GM23338 (cell line): ENCODE data around the gene IGSF8. TPM values are rescaled to one million over a fixed set of nuclear protein-coding genes. Genes with fewer than 3 reads are reported as not detected.

ENCODE experiments used
- ATAC-seq: fragments of 200-7000 bp; cut with Tn5 transposase; 3 replicates; pipeline ENCODE4 v1.9.1; 2020
- DNase-seq: peaks from one replicate; pipeline ENCODE4 v3.0.0-alpha.2; 2015; ENCODE audit warnings: low spot score
- H2AFZ ChIP-seq: fragments of 200-600 bp; sonication (generic); 2 replicates; pipeline ENCODE4 v1.8.0; 2016; ENCODE audit warnings: antibody characterized with exemption, mild to moderate bottlenecking, moderate library complexity
- H3F3A ChIP-seq: fragments of 200-600 bp; sonication (generic); replicated peaks from 2 replicates; pipeline ENCODE4 v1.8.0; 2017; ENCODE audit warnings: antibody characterized with exemption, mixed run types, low read depth
- H3K27ac ChIP-seq: fragments of 200-600 bp; sonication (generic); 2 replicates; pipeline ENCODE4 v1.6.1; 2016; ENCODE audit warnings: low read depth
- H3K27me3 ChIP-seq: fragments of 200-600 bp; sonication (generic); 2 replicates; pipeline ENCODE4 v1.8.0; 2016; ENCODE audit warnings: mild to moderate bottlenecking, mixed run types, moderate library complexity; ENCODE audit not compliant: insufficient read depth
- H3K36me3 ChIP-seq: fragments of 200-600 bp; sonication (generic); 2 replicates; pipeline ENCODE4 v1.8.0; 2016; ENCODE audit warnings: mild to moderate bottlenecking; ENCODE audit not compliant: insufficient read depth
- H3K4me1 ChIP-seq: fragments of 200-600 bp; sonication (generic); 2 replicates; pipeline ENCODE4 v1.8.0; 2016; ENCODE audit warnings: mild to moderate bottlenecking, moderate library complexity; ENCODE audit not compliant: insufficient read depth
- H3K4me2 ChIP-seq: fragments of 200-600 bp; sonication (generic); 2 replicates; pipeline ENCODE4 v1.7.1; 2017; ENCODE audit warnings: mixed run types
- H3K4me3 ChIP-seq: fragments of 200-600 bp; sonication (generic); 2 replicates; pipeline ENCODE4 v1.6.1; 2016; ENCODE audit warnings: mixed run types
- H3K79me2 ChIP-seq: fragments of 200-600 bp; sonication (generic); replicated peaks from 2 replicates; pipeline ENCODE4 v1.8.0; 2017; ENCODE audit warnings: mild to moderate bottlenecking; ENCODE audit not compliant: insufficient read depth
- H3K9me2 ChIP-seq: fragments of 200-600 bp; sonication (generic); 2 replicates; pipeline ENCODE4 v1.8.0; 2017; ENCODE audit not compliant: insufficient read depth
- H4K20me1 ChIP-seq: fragments of 200-600 bp; sonication (generic); replicated peaks from 2 replicates; pipeline ENCODE4 v1.8.0; 2017; ENCODE audit warnings: mild to moderate bottlenecking; ENCODE audit not compliant: insufficient read depth
- H3K27ac Mint-ChIP-seq: 2 replicates; pipeline ENCODE4 v1.8.0; 2020; ENCODE audit warnings: inconsistent platforms, mild to moderate bottlenecking, moderate library complexity, mixed read lengths
- H3K27me3 Mint-ChIP-seq: 3 replicates; pipeline ENCODE4 v1.8.0; 2022; ENCODE audit warnings: low read depth, mild to moderate bottlenecking, moderate library complexity, mixed read lengths, inconsistent platforms; ENCODE audit not compliant: insufficient read depth, poor library complexity
- H3K36me3 Mint-ChIP-seq: 3 replicates; pipeline ENCODE4 v1.8.0; 2021; ENCODE audit warnings: low read depth, mild to moderate bottlenecking, inconsistent platforms, moderate library complexity, mixed read lengths
- H3K4me1 Mint-ChIP-seq: 3 replicates; pipeline ENCODE4 v1.8.0; 2020; ENCODE audit warnings: mild to moderate bottlenecking, inconsistent platforms, mixed read lengths
- H3K4me3 Mint-ChIP-seq: 3 replicates; pipeline ENCODE4 v1.8.0; 2021; ENCODE audit warnings: moderate library complexity, mild to moderate bottlenecking, inconsistent platforms, mixed read lengths
- H3K9me3 Mint-ChIP-seq: 3 replicates; pipeline ENCODE4 v1.8.0; 2020; ENCODE audit warnings: moderate library complexity, mild to moderate bottlenecking, inconsistent platforms, mixed read lengths
- POLR2AphosphoS5 ChIP-seq: IDR thresholded peaks from 2 replicates; pipeline ENCODE4 v1.6.1; 2016; ENCODE audit warnings: antibody characterized with exemption, low read depth
- polyA plus RNA-seq: library from polyadenylated mRNA; unstranded; fragments of >200 nt; fragmentation: Nextera tagmentation; extraction: Ambion mirVana; gene quantifications from 2 replicates; pipeline ENCODE4 v1.2.1, GENCODE V29; 2016
- total RNA-seq: library from RNA; depleted of rRNA; stranded (reverse); fragments of >200 nt; shearing (Covaris generic); gene quantifications from 2 replicates; pipeline ENCODE4 v1.2.3, GENCODE V29; 2014
- TF ChIP-seq, protein P1 (sequence below): fragments of 250-450 bp; sonication (Bioruptor Pico); IDR thresholded peaks from 2 replicates; pipeline ENCODE4 v1.5.0; 2020; ENCODE audit warnings: mild to moderate bottlenecking, moderate library complexity
- TF ChIP-seq, protein P2 (sequence below): IDR thresholded peaks from 2 replicates; pipeline ENCODE4 v1.6.1; 2016; ENCODE audit warnings: antibody characterized with exemption
- TF ChIP-seq, protein P3 (sequence below), 2 experiments: fragments of 200-600 bp in 1 of 2; sonication (generic) in 1 of 2; conservative IDR thresholded peaks; 2 replicates each; pipeline versions ENCODE4 v1.5.1 to v1.6.1; 2016 to 2017; ENCODE audit warnings: antibody characterized with exemption in 2 of 2, low read depth in 2 of 2, mild to moderate bottlenecking in 2 of 2, moderate library complexity in 1 of 2
- TF ChIP-seq, protein P4 (sequence below): IDR thresholded peaks from one replicate; pipeline ENCODE4 v1.6.1; 2018; ENCODE audit warnings: antibody characterized with exemption; ENCODE audit not compliant: unreplicated experiment

Gene IGSF8
- total and polyA plus RNA-seq, 2 experiments from 2014 or later: 38.4 to 120 TPM

DNA sequence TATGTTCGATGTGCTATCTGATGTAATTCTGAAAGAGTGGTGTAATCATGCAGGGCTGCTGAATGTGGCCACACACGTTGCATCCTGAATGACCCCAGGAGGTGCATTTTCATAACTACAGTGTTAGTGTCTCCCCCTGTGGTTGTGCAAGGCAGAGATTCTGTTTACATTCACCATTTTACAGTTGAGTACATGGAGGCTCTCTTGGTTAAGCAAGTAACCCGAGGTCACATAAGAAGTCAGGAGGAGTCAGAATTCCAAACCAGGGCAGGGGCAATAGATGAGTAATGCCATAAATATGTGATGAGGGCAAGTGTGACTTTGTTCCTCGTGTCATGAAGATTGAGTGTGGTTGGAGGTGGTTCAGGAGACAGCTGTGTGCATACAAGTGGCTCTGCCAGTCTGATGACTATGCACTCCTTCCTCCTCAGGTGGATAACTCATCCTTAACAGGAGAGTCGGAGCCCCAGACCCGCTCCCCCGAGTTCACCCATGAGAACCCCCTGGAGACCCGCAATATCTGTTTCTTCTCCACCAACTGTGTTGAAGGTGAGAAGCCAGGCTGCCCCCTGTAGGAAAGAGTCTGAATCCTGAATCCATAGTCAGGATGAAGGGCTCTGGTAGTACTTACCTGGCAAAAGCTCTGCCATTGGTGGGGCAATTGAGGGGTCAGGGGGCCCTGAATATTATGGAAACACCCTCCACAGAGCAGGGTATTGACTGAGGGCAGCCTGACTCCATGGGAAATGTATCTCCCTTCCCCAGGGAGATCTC lies 26.5 kb upstream of the IGSF8 start:
- Histone ChIP-seq H3K4me1 (no peaks in the 10 kb centered on the region), H2AFZ (no peak overlapping the region), H3K9me2 (no peaks in the 10 kb centered on the region), H3K36me3 (no peaks in the 10 kb centered on the region), H3K4me2 (no peak overlapping the region), H4K20me1 (no peaks in the 10 kb centered on the region), H3K27me3 (no peaks in the 10 kb centered on the region), H3K4me3 (no peak overlapping the region), H3K79me2 (no peaks in the 10 kb centered on the region), H3F3A (no peaks in the 10 kb centered on the region), H3K27ac (no peak overlapping the region)
- no peak overlapping the region for H3K4me3 Mint-ChIP-seq
- no peak for DNase-seq
- no peaks in the 10 kb centered on the region for H3K9me3 Mint-ChIP-seq
- peak; percentile 67 for ATAC-seq
- TF ChIP-seq, protein P1, sequence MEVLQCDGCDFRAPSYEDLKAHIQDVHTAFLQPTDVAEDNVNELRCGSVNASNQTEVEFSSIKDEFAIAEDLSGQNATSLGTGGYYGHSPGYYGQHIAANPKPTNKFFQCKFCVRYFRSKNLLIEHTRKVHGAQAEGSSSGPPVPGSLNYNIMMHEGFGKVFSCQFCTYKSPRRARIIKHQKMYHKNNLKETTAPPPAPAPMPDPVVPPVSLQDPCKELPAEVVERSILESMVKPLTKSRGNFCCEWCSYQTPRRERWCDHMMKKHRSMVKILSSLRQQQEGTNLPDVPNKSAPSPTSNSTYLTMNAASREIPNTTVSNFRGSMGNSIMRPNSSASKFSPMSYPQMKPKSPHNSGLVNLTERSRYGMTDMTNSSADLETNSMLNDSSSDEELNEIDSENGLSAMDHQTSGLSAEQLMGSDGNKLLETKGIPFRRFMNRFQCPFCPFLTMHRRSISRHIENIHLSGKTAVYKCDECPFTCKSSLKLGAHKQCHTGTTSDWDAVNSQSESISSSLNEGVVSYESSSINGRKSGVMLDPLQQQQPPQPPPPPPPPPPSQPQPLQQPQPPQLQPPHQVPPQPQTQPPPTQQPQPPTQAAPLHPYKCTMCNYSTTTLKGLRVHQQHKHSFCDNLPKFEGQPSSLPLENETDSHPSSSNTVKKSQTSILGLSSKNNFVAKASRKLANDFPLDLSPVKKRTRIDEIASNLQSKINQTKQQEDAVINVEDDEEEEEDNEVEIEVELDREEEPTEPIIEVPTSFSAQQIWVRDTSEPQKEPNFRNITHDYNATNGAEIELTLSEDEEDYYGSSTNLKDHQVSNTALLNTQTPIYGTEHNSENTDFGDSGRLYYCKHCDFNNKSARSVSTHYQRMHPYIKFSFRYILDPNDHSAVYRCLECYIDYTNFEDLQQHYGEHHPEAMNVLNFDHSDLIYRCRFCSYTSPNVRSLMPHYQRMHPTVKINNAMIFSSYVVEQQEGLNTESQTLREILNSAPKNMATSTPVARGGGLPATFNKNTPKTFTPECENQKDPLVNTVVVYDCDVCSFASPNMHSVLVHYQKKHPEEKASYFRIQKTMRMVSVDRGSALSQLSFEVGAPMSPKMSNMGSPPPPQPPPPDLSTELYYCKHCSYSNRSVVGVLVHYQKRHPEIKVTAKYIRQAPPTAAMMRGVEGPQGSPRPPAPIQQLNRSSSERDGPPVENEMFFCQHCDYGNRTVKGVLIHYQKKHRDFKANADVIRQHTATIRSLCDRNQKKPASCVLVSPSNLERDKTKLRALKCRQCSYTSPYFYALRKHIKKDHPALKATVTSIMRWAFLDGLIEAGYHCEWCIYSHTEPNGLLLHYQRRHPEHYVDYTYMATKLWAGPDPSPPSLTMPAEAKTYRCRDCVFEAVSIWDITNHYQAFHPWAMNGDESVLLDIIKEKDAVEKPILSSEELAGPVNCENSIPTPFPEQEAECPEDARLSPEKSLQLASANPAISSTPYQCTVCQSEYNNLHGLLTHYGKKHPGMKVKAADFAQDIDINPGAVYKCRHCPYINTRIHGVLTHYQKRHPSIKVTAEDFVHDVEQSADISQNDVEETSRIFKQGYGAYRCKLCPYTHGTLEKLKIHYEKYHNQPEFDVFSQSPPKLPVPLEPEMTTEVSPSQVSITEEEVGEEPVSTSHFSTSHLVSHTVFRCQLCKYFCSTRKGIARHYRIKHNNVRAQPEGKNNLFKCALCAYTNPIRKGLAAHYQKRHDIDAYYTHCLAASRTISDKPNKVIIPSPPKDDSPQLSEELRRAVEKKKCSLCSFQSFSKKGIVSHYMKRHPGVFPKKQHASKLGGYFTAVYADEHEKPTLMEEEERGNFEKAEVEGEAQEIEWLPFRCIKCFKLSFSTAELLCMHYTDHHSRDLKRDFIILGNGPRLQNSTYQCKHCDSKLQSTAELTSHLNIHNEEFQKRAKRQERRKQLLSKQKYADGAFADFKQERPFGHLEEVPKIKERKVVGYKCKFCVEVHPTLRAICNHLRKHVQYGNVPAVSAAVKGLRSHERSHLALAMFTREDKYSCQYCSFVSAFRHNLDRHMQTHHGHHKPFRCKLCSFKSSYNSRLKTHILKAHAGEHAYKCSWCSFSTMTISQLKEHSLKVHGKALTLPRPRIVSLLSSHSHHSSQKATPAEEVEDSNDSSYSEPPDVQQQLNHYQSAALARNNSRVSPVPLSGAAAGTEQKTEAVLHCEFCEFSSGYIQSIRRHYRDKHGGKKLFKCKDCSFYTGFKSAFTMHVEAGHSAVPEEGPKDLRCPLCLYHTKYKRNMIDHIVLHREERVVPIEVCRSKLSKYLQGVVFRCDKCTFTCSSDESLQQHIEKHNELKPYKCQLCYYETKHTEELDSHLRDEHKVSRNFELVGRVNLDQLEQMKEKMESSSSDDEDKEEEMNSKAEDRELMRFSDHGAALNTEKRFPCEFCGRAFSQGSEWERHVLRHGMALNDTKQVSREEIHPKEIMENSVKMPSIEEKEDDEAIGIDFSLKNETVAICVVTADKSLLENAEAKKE (CRISPR knock-in tag): no peak
- TF ChIP-seq, protein P2, sequence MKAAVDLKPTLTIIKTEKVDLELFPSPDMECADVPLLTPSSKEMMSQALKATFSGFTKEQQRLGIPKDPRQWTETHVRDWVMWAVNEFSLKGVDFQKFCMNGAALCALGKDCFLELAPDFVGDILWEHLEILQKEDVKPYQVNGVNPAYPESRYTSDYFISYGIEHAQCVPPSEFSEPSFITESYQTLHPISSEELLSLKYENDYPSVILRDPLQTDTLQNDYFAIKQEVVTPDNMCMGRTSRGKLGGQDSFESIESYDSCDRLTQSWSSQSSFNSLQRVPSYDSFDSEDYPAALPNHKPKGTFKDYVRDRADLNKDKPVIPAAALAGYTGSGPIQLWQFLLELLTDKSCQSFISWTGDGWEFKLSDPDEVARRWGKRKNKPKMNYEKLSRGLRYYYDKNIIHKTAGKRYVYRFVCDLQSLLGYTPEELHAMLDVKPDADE: no peak
- TF ChIP-seq, protein P3, sequence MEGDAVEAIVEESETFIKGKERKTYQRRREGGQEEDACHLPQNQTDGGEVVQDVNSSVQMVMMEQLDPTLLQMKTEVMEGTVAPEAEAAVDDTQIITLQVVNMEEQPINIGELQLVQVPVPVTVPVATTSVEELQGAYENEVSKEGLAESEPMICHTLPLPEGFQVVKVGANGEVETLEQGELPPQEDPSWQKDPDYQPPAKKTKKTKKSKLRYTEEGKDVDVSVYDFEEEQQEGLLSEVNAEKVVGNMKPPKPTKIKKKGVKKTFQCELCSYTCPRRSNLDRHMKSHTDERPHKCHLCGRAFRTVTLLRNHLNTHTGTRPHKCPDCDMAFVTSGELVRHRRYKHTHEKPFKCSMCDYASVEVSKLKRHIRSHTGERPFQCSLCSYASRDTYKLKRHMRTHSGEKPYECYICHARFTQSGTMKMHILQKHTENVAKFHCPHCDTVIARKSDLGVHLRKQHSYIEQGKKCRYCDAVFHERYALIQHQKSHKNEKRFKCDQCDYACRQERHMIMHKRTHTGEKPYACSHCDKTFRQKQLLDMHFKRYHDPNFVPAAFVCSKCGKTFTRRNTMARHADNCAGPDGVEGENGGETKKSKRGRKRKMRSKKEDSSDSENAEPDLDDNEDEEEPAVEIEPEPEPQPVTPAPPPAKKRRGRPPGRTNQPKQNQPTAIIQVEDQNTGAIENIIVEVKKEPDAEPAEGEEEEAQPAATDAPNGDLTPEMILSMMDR (conservative IDR thresholded peaks at IDR 0.05; ENCODE audit: low read depth in 2 of 2): peak; percentile 16 to 54; a peak in 2 of 4 replicates
- TF ChIP-seq, protein P4, sequence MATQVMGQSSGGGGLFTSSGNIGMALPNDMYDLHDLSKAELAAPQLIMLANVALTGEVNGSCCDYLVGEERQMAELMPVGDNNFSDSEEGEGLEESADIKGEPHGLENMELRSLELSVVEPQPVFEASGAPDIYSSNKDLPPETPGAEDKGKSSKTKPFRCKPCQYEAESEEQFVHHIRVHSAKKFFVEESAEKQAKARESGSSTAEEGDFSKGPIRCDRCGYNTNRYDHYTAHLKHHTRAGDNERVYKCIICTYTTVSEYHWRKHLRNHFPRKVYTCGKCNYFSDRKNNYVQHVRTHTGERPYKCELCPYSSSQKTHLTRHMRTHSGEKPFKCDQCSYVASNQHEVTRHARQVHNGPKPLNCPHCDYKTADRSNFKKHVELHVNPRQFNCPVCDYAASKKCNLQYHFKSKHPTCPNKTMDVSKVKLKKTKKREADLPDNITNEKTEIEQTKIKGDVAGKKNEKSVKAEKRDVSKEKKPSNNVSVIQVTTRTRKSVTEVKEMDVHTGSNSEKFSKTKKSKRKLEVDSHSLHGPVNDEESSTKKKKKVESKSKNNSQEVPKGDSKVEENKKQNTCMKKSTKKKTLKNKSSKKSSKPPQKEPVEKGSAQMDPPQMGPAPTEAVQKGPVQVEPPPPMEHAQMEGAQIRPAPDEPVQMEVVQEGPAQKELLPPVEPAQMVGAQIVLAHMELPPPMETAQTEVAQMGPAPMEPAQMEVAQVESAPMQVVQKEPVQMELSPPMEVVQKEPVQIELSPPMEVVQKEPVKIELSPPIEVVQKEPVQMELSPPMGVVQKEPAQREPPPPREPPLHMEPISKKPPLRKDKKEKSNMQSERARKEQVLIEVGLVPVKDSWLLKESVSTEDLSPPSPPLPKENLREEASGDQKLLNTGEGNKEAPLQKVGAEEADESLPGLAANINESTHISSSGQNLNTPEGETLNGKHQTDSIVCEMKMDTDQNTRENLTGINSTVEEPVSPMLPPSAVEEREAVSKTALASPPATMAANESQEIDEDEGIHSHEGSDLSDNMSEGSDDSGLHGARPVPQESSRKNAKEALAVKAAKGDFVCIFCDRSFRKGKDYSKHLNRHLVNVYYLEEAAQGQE: no peak
- no peak for TF ChIP-seq POLR2AphosphoS5
- H3K4me1 Mint-ChIP-seq: peaks cover 21% of the 10 kb centered on the region
- peaks cover 95% of the 10 kb centered on the region for H3K36me3 Mint-ChIP-seq
- peaks cover 4% of the 10 kb centered on the region for H3K27me3 Mint-ChIP-seq
- peak overlapping the region; percentile 54 for H3K27ac Mint-ChIP-seq
